Spleen (tissue), 11 donors: ENCODE data around the gene MICB. TPM values are rescaled to one million over a fixed set of nuclear protein-coding genes. Genes with fewer than 3 reads are reported as not detected.
"Not testable (repeated sequence)": the region's sequence is repeated elsewhere in the genome, so short reads cannot be mapped to it uniquely, and the experiment has no call there.

Experiments used
- DNase-seq: peaks from one replicate; pipeline ENCODE4 v3.0.0-alpha.2; 2020
- H3K27ac ChIP-seq, 8 donors: fragments of 200-600 bp; sonication (generic) in 7 of 8; 1 replicate in 4 of 8; 2 replicates in 4 of 8; pipeline versions ENCODE4 v1.5.0 to v1.8.0; 2016 to 2021; ENCODE audit warnings: inconsistent platforms in 4 of 8, mild to moderate bottlenecking in 4 of 8, moderate library complexity in 1 of 8
- H3K27me3 ChIP-seq, 7 donors: fragments of 200-600 bp; sonication (generic) in 6 of 7; replicated peaks in 1 of 7; 1 replicate in 4 of 7; 2 replicates in 3 of 7; pipeline versions ENCODE4 v1.5.0 to v1.8.0; 2016 to 2021; ENCODE audit warnings: inconsistent platforms in 3 of 7, mild to moderate bottlenecking in 1 of 7
- H3K36me3 ChIP-seq, 6 donors: fragments of 200-600 bp; sonication (generic) in 5 of 6; 1 replicate in 4 of 6; 2 replicates in 2 of 6; pipeline versions ENCODE4 v1.5.0 to v1.8.0; 2016 to 2021; ENCODE audit warnings: inconsistent platforms in 2 of 6
- H3K4me1 ChIP-seq, 6 donors: fragments of 200-600 bp; sonication (generic) in 5 of 6; 1 replicate in 3 of 6; 2 replicates in 3 of 6; pipeline versions ENCODE4 v1.5.0 to v1.8.0; 2016 to 2021; ENCODE audit warnings: inconsistent platforms in 3 of 6
- H3K4me3 ChIP-seq, 8 donors: fragments of 200-600 bp; sonication (generic) in 7 of 8; 1 replicate in 4 of 8; 2 replicates in 4 of 8; pipeline versions ENCODE4 v1.5.0 to v1.8.0; 2016 to 2021; ENCODE audit warnings: inconsistent platforms in 4 of 8, mild to moderate bottlenecking in 4 of 8, moderate library complexity in 2 of 8
- H3K9me3 ChIP-seq, 8 donors: fragments of 200-600 bp; sonication (generic) in 7 of 8; 1 replicate in 4 of 8; 2 replicates in 4 of 8; pipeline versions ENCODE4 v1.5.0 to v1.8.0; 2016 to 2021; ENCODE audit warnings: inconsistent platforms in 4 of 8
- CTCF ChIP-seq, 11 experiments: fragments of 200-600 bp in 7 of 11; fragments of 450-650 bp in 4 of 11; sonication (generic) in 4 of 11; IDR thresholded peaks in 8 of 11; conservative IDR thresholded peaks in 3 of 11; 1 replicate in 7 of 11; 2 replicates in 4 of 11; pipeline versions ENCODE4 v1.4.0 to v1.8.0; 2016 to 2021; ENCODE audit warnings: antibody characterized with exemption in 11 of 11, inconsistent platforms in 4 of 11, mild to moderate bottlenecking in 1 of 11
- POLR2A ChIP-seq, 3 donors: fragments of 450-650 bp; IDR thresholded peaks; one replicate each; pipeline ENCODE4 v1.5.1; 2017; ENCODE audit warnings: antibody characterized with exemption in 3 of 3, mild to moderate bottlenecking in 1 of 3
- POLR2AphosphoS5 ChIP-seq, 3 donors: sonication (generic); formaldehyde crosslinking; IDR thresholded peaks; one replicate each; pipeline ENCODE4 v1.5.1; 2017; ENCODE audit warnings: antibody characterized with exemption in 3 of 3
- WGBS, 5 donors: extraction: QIAGEN DNeasy Blood & Tissue Kit in 3 of 5; methylation state at CpG; one replicate each; pipeline versions ENCODE4 v1.1.5 to v1.1.7; 2013 to 2018; 5-methylcytosine and 5-hydroxymethylcytosine counted together
- intact Hi-C: fragments of 100-400 bp; cut with DNase I; formaldehyde crosslinking; loops from one replicate; pipeline ENCODE4 v1.15.0; 2023; ENCODE audit warnings: low total_unique reads
- polyA plus RNA-seq, 3 donors: library from polyadenylated mRNA; stranded (reverse); fragments of 200-250 nt; gene quantifications; one replicate each; pipeline ENCODE4 v1.2.1, GENCODE V29; 2013
- total RNA-seq, 7 donors: library from RNA; depleted of rRNA in 3 of 7; stranded (reverse); fragments of >200 nt in 3 of 7; fragmentation: NEBNext Ultra II Directional in 4 of 7; extraction: Animal tissue kit (Norgen Biotek cat#: 25700) in 4 of 7; gene quantifications; one replicate each; pipeline versions ENCODE4 v1.1.0 to v1.2.1, GENCODE V29; 2016 to 2021
- donor health status: healthy with polysubstance abuse.
- donor health status: DM: no; HTN: no; CAD: no; lungs with moderate emphysema.
- donor health status: DM: no; HTN: no; CAD: no.
- donor health status: Bipolar disorder and iron deficiency.
- donor health status: healthy.
- donor health status: DM: no; HTN: no; CAD: no.
- donor health status: DM: yes; HTN: yes; CAD: no.

Gene MICB
- total and polyA plus RNA-seq, 10 donors, result 6.9 to 21.4 (median 14.8) TPM

- no peak for TF ChIP-seq POLR2A (IDR thresholded peaks at IDR 0.05)
- peak; percentile 79 to 88 (median 87) for TF ChIP-seq POLR2AphosphoS5 (IDR thresholded peaks at IDR 0.05)
- peak; percentile 53 to 93 (median 88) for TF ChIP-seq CTCF (IDR thresholded peaks at IDR 0.05 in 8 of 11, conservative IDR thresholded peaks at IDR 0.05 in 3 of 11)
- intact Hi-C loops, result loop anchor here (10.0 kb wide), 1 partner anchor 89 kb away; the partner anchor contains the start of gene MICA
- peak overlapping the region; percentile 84 to 95 (median 93) for H3K27ac ChIP-seq
Observed at GRCh38 chr6:31493875-31494694, 3.9 kb upstream of the MICB start.

GRCh38 chr6:31495580-31495979, 2.4 kb upstream of the MICB start:
- no peaks in the 10 kb centered on the region for H3K9me3 ChIP-seq
- no peaks in the 10 kb centered on the region for H3K27me3 ChIP-seq
- H3K27ac ChIP-seq, result peak overlapping the region; percentile 84 to 95 (median 93)
- H3K36me3 ChIP-seq, result no peaks in the 10 kb centered on the region
- TF ChIP-seq POLR2A (IDR thresholded peaks at IDR 0.05) (no peak), POLR2AphosphoS5 (IDR thresholded peaks at IDR 0.05) (no peak), CTCF (IDR thresholded peaks at IDR 0.05 in 8 of 11, conservative IDR thresholded peaks at IDR 0.05 in 3 of 11) (no peak)
- intact Hi-C loops, result loop anchor here (5.0 to 10.0 kb wide), 2 partner anchors 42 to 91 kb away; partner anchors contain the start of gene MICA
- 47 to 62% (median 55%) methylated on average over 2 of the region's 2 CpGs for WGBS, 5 donors
- H3K4me1 ChIP-seq, result peaks cover 31 to 76% (median 54%) of the 10 kb centered on the region in 6 donors
- H3K4me3 ChIP-seq, result peak overlapping the region in 6 of 8 donors; percentile 60 to 87 (median 66)
- no peak for DNase-seq

More at GRCh38 chr6:31493875-31494694, 3.9 kb upstream of the MICB start:
- Histone ChIP-seq H3K36me3 (no peaks in the 10 kb centered on the region), H3K9me3 (no peaks in the 10 kb centered on the region), H3K4me1 (peaks cover 31 to 67% (median 51%) of the 10 kb centered on the region in 6 donors), H3K27me3 (no peaks in the 10 kb centered on the region), H3K4me3 (peak overlapping the region; percentile 44 to 87 (median 62))
- 0 to 1% (median 0%) methylated on average over 37 to 58 of the region's 58 CpGs for WGBS, 5 donors
- DNase-seq, result peak; percentile 95

- 38 to 60% (median 49%) methylated on average over 4 of the region's 4 CpGs for WGBS, 5 donors
- H3K36me3 ChIP-seq, DNase-seq, H3K9me3 ChIP-seq, H3K27me3 ChIP-seq: not testable (repeated sequence)
- H3K27ac ChIP-seq, result peak overlapping the region in 7 of 8 donors; percentile 42 to 95 (median 86)
- intact Hi-C loops, result loop anchor here (5.0 to 10.0 kb wide), 2 partner anchors 40 to 92 kb away; partner anchors contain the start of gene MICA
- H3K4me1 ChIP-seq, result peaks cover 28 to 75% (median 51%) of the 10 kb centered on the region in 6 donors
- peak overlapping the region in 3 of 8 donors; percentile 65 to 91 (median 76) for H3K4me3 ChIP-seq
Observed at GRCh38 chr6:31496826-31497225, 1.1 kb upstream of the MICB start.

- H3K4me3 ChIP-seq, result peak overlapping the region in 4 of 8 donors; percentile 65 to 91 (median 72)
- DNase-seq, result peak; percentile 79
- 22 to 53% (median 32%) methylated on average over 20 to 21 of the region's 21 CpGs for WGBS, 5 donors
Observed at GRCh38 chr6:31498748-31499147, 803 bp downstream of the MICB start.

GRCh38 chr6:31499648-31500047, 1.7 kb downstream of the MICB start:
- not testable (repeated sequence) for H3K36me3 ChIP-seq, H3K9me3 ChIP-seq, H3K4me3 ChIP-seq, DNase-seq, H3K27me3 ChIP-seq, H3K27ac ChIP-seq
- intact Hi-C loops, result loop anchor here (5.0 to 10.0 kb wide), 2 partner anchors 38 to 95 kb away; partner anchors contain the start of gene MICA
- H3K4me1 ChIP-seq, result peaks cover 18 to 66% (median 31%) of the 10 kb centered on the region in 6 donors
- WGBS, 5 donors, result 90 to 100% (median 96%) methylated on average over 1 to 2 of the region's 2 CpGs; no CpG with 5 or more reads in 1 of the 5 donors

More at GRCh38 chr6:31498748-31499147, 803 bp downstream of the MICB start:
- no peak overlapping the region for H3K27ac ChIP-seq
- no peaks in the 10 kb centered on the region for H3K36me3 ChIP-seq
- TF ChIP-seq CTCF (IDR thresholded peaks at IDR 0.05 in 8 of 11, conservative IDR thresholded peaks at IDR 0.05 in 3 of 11) (no peak), POLR2A (IDR thresholded peaks at IDR 0.05) (no peak), POLR2AphosphoS5 (IDR thresholded peaks at IDR 0.05) (no peak)
- intact Hi-C loops, result loop anchor here (5.0 to 10.0 kb wide), 2 partner anchors 39 to 94 kb away; partner anchors contain the start of gene MICA
- H3K4me1 ChIP-seq, result peaks cover 18 to 66% (median 32%) of the 10 kb centered on the region in 6 donors
- no peaks in the 10 kb centered on the region for H3K9me3 ChIP-seq
- H3K27me3 ChIP-seq, result no peaks in the 10 kb centered on the region
